Mucosa of descending colon (tissue), 3 donors: Measurements from ENCODE around the gene NKD2. TPM values are rescaled to one million over a fixed set of nuclear protein-coding genes. Genes with fewer than 3 reads are reported as not detected.
A peak's percentile ranks its signal among the peaks of the same experiment; 100 is the strongest.

ENCODE experiments used
- ATAC-seq: fragments of 200-7000 bp; cut with Tn5 transposase; one replicate; pipeline ENCODE4 v1.9.1; 2020; ENCODE audit warnings: mild to moderate bottlenecking, moderate library complexity
- DNase-seq, 3 donors: peaks; one replicate each; pipeline ENCODE4 v3.0.0-alpha.2; 2020
- H3K36me3 ChIP-seq: fragments of 200-600 bp; one replicate; pipeline ENCODE4 v1.8.0; 2021; ENCODE audit warnings: low read depth, mild to moderate bottlenecking
- H3K4me1 ChIP-seq: fragments of 200-600 bp; one replicate; pipeline ENCODE4 v1.8.0; 2021; ENCODE audit warnings: low read depth, mild to moderate bottlenecking
- H3K4me3 ChIP-seq: fragments of 200-600 bp; one replicate; pipeline ENCODE4 v1.8.0; 2021; ENCODE audit warnings: mild to moderate bottlenecking
- H3K9me3 ChIP-seq: fragments of 200-600 bp; one replicate; pipeline ENCODE4 v1.8.0; 2021; ENCODE audit warnings: mild to moderate bottlenecking
- intact Hi-C, 2 donors: fragments of 100-400 bp; cut with DNase I in 1 of 2; cut with micrococcal nuclease in 1 of 2; formaldehyde crosslinking; loops; one replicate each; pipeline versions ENCODE4 v1.11.0 to v1.11.1; 2022; cut with DNase I, micrococcal nuclease
- total RNA-seq, 3 donors: library from RNA; stranded (reverse); fragmentation: NEBNext Ultra II Directional in 2 of 3; extraction: Animal tissue kit (Norgen Biotek cat#: 25700) in 2 of 3; gene quantifications; one replicate each; pipeline versions ENCODE4 v1.2.1 to v1.2.4, GENCODE V29; 2021 to 2023
- TF ChIP-seq, protein P1 (sequence below): fragments of 200-600 bp; IDR thresholded peaks from one replicate; pipeline ENCODE4 v1.8.0; 2022; ENCODE audit warnings: antibody characterized with exemption, mild to moderate bottlenecking
- donor health status: DM: no; HTN: no; CAD: no; lungs with moderate emphysema.
- donor health status: DM: no; HTN: no; CAD: no.
- donor health status: DM: no; HTN: yes; CAD: no.

NKD2 gene
- total RNA-seq, 3 donors from 2014 or later = 0.93 to 3.7 (median 2.1) TPM

GRCh38 chr5:1050423-1051365, 42.1 kb downstream of the NKD2 start:
- ATAC-seq = no peak
- Histone ChIP-seq H3K4me1 (no peaks in the 10 kb centered on the region), H3K9me3 (no peaks in the 10 kb centered on the region), H3K4me3 (no peak overlapping the region), H3K36me3 (no peaks in the 10 kb centered on the region)
- peak in 1 of 3 donors; percentile 52 for DNase-seq
- TF ChIP-seq, protein P1, sequence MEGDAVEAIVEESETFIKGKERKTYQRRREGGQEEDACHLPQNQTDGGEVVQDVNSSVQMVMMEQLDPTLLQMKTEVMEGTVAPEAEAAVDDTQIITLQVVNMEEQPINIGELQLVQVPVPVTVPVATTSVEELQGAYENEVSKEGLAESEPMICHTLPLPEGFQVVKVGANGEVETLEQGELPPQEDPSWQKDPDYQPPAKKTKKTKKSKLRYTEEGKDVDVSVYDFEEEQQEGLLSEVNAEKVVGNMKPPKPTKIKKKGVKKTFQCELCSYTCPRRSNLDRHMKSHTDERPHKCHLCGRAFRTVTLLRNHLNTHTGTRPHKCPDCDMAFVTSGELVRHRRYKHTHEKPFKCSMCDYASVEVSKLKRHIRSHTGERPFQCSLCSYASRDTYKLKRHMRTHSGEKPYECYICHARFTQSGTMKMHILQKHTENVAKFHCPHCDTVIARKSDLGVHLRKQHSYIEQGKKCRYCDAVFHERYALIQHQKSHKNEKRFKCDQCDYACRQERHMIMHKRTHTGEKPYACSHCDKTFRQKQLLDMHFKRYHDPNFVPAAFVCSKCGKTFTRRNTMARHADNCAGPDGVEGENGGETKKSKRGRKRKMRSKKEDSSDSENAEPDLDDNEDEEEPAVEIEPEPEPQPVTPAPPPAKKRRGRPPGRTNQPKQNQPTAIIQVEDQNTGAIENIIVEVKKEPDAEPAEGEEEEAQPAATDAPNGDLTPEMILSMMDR = no peak
- intact Hi-C loops = no loop called here

GRCh38 chr5:1051366-1051720, 42.7 kb downstream of the NKD2 start:
- Histone ChIP-seq H3K36me3 (no peaks in the 10 kb centered on the region), H3K4me3 (no peak overlapping the region), H3K4me1 (no peaks in the 10 kb centered on the region), H3K9me3 (no peaks in the 10 kb centered on the region)
- ATAC-seq = no peak
- no peak for DNase-seq
- TF ChIP-seq, protein P1 = no peak
- intact Hi-C loops = no loop called here

DNA sequence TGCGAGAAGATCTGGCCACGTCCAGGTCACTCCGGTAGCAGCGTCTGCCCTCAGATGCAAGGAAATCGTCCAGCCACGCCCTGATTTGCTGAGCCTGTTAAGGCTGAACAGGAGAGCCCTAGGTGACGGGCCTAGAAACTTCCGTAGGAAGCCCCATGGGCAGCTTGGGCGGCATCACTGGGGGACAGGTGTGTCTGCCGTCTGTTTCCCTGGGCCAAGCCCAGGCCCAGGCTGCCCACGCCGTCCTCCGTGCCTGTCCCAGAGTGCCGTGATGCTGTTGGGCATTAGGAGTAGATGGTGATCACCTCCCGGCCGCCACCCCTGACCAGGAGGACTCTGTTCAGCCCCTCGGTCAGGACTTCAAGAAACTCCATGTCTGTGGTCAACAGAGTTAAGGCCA, 43.5 kb downstream of the NKD2 start:
- no peaks in the 10 kb centered on the region for H3K9me3 ChIP-seq
- H3K4me1 ChIP-seq = no peaks in the 10 kb centered on the region
- TF ChIP-seq, protein P1 = no peak
- no peak overlapping the region for H3K4me3 ChIP-seq
- no peaks in the 10 kb centered on the region for H3K36me3 ChIP-seq
- intact Hi-C loops = no loop called here
- ATAC-seq (no peak), DNase-seq (peak in 1 of 3 donors; percentile 33)

DNA sequence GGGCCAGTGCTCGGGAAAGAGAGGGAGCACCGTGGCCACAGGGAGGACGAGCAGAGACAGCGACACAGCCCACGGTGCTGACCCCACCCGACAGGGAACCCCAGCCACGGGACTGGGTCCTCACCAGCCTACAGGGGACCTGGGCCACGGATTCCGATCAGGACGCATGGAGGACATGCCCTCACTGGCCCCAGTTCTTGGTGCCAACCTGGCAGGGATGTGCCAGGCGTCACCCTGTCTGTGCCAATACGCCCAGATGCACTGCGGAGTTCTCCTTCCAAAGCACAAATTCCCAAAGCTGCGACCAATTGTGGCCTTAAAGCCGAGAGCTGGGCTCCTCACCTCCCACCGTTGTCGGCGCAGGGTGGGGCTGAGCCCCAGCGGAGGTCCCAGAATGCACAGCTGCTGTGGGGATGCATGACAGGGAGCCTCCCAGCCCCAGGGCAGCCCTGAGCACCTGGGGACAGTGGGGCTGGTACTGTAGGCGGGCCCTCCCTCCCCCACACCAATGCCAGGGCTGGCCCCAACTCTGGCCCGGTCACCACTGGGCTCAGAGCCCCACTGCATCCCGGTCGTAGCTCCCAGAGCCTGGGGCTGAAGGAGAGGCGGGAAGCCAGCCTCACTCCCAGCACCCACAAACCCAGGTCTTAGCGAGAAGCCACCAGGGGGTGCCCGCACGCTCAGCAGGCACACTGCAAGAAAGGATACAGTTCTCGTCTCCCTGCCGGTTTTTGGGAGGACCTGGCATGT, 44.2 kb downstream of the NKD2 start:
- intact Hi-C loops = no loop called here
- DNase-seq (peak in 1 of 3 donors; percentile 47), ATAC-seq (no peak)
- Histone ChIP-seq H3K4me1 (no peaks in the 10 kb centered on the region), H3K4me3 (no peak overlapping the region), H3K36me3 (no peaks in the 10 kb centered on the region), H3K9me3 (no peaks in the 10 kb centered on the region)
- TF ChIP-seq, protein P1 = no peak

DNA sequence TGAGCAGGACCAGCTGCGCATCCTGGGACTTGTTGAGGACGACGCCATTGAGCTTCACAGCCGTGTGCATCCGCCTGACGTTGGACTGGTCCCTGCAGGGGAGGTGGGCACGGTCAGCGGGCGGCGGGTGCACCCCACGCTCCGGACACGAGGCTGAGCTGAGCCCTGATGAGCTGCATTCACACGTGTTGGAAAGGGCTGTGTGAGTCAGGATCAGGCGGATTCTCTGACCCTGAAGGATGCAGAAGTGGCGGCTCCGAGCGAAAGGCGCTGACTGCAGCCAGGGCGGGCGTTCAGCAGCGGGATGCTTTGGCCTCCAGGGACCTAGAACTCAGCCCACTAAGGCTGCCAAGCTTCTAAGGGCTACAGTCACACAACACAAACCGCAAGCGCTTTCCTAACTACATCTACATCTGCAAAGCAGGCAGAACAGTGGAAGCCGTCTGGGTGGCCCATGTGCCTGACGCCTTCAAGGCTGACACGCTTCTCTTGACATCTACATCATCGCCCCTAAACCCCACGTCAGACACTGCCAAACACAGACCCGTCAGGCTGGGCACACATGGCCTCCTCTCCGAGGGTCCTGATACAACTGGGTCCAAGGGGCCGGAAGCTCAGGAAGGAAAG, 44.9 kb downstream of the NKD2 start:
- DNase-seq (peak in 2 of 3 donors; percentile 22 to 65), ATAC-seq (peak; percentile 7)
- Histone ChIP-seq H3K9me3 (no peaks in the 10 kb centered on the region), H3K36me3 (no peaks in the 10 kb centered on the region), H3K4me3 (no peak overlapping the region), H3K4me1 (no peaks in the 10 kb centered on the region)
- TF ChIP-seq, protein P1 = no peak
- intact Hi-C loops = no loop called here
